Neural progenitor cell (in vitro differentiated cells): Measurements from ENCODE around the gene THRB. TPM values are rescaled to one million over a fixed set of nuclear protein-coding genes. Genes with fewer than 3 reads are reported as not detected.
A peak's percentile ranks its signal among the peaks of the same experiment; 100 is the strongest.

ENCODE experiments used
- DNase-seq: peaks from one replicate; pipeline ENCODE4 v3.0.0-alpha.2; 2016; ENCODE audit warnings: low spot score
- H2AFZ ChIP-seq: fragments of 200-600 bp; sonication (generic); replicated peaks from 2 replicates; pipeline ENCODE4 v1.6.1; 2016; ENCODE audit warnings: antibody characterized with exemption
- H3F3A ChIP-seq: fragments of 200-600 bp; sonication (generic); 2 replicates; pipeline ENCODE4 v1.6.1; 2016; ENCODE audit warnings: antibody characterized with exemption, low read depth
- H3K27ac ChIP-seq: fragments of 200-600 bp; sonication (generic); 2 replicates; pipeline ENCODE4 v1.5.1; 2016; ENCODE audit warnings: mild to moderate bottlenecking
- H3K27me3 ChIP-seq: fragments of 200-600 bp; sonication (generic); 2 replicates; pipeline ENCODE4 v1.6.1; 2016; ENCODE audit warnings: mild to moderate bottlenecking, moderate library complexity
- H3K36me3 ChIP-seq: fragments of 200-600 bp; sonication (generic); 2 replicates; pipeline ENCODE4 v1.5.1; 2016
- H3K4me1 ChIP-seq: fragments of 200-600 bp; sonication (generic); 2 replicates; pipeline ENCODE4 v1.6.1; 2016; ENCODE audit warnings: mixed run types
- H3K4me2 ChIP-seq: fragments of 200-600 bp; sonication (generic); 2 replicates; pipeline ENCODE4 v1.6.1; 2016
- H3K4me3 ChIP-seq: fragments of 200-600 bp; sonication (generic); 2 replicates; pipeline ENCODE4 v1.5.1; 2016
- H3K79me2 ChIP-seq: fragments of 200-600 bp; sonication (generic); 2 replicates; pipeline ENCODE4 v1.6.1; 2016; ENCODE audit warnings: low read depth
- H3K9ac ChIP-seq: fragments of 200-600 bp; sonication (generic); 2 replicates; pipeline ENCODE4 v1.6.1; 2016
- H3K9me3 ChIP-seq: fragments of 200-600 bp; sonication (generic); 2 replicates; pipeline ENCODE4 v1.5.1; 2016; ENCODE audit warnings: low read depth
- H4K20me1 ChIP-seq: fragments of 200-600 bp; sonication (generic); 2 replicates; pipeline ENCODE4 v1.6.1; 2016; ENCODE audit warnings: low read depth
- H3K27ac Mint-ChIP-seq: 3 replicates; pipeline ENCODE4 v1.8.0; 2021; ENCODE audit warnings: mixed read lengths
- H3K27me3 Mint-ChIP-seq: 2 replicates; pipeline ENCODE4 v1.8.0; 2022; ENCODE audit warnings: low read depth, mild to moderate bottlenecking, inconsistent platforms, moderate library complexity, mixed read lengths; ENCODE audit not compliant: insufficient read depth
- H3K36me3 Mint-ChIP-seq: 3 replicates; pipeline ENCODE4 v1.8.0; 2021; ENCODE audit warnings: mixed read lengths
- H3K4me1 Mint-ChIP-seq: 3 replicates; pipeline ENCODE4 v1.8.0; 2021; ENCODE audit warnings: mixed read lengths
- H3K4me3 Mint-ChIP-seq: 3 replicates; pipeline ENCODE4 v1.8.0; 2021; ENCODE audit warnings: mild to moderate bottlenecking, moderate library complexity, mixed read lengths
- H3K9me3 Mint-ChIP-seq: 3 replicates; pipeline ENCODE4 v1.8.0; 2020; ENCODE audit warnings: mixed read lengths
- CTCF ChIP-seq: fragments of 200-600 bp; sonication (generic); IDR thresholded peaks from 2 replicates; pipeline ENCODE4 v1.5.1; 2017; ENCODE audit warnings: antibody characterized with exemption, mild to moderate bottlenecking
- EZH2 ChIP-seq: fragments of 200-600 bp; sonication (generic); IDR thresholded peaks from 2 replicates; pipeline ENCODE4 v1.6.1; 2017; ENCODE audit warnings: antibody characterized with exemption, mild to moderate bottlenecking, moderate library complexity
- EZH2phosphoT487 ChIP-seq: fragments of 200-600 bp; sonication (generic); IDR thresholded peaks from 2 replicates; pipeline ENCODE4 v1.6.1; 2017; ENCODE audit warnings: antibody characterized with exemption
- total RNA-seq: library from RNA; depleted of rRNA; stranded (reverse); fragments of >200 nt; gene quantifications from 2 replicates; pipeline ENCODE4 v1.2.3, GENCODE V29; 2015; ENCODE audit warnings: low replicate concordance

The THRB gene
- total RNA-seq, 1 donor from 2014 or later, result 1.2 TPM

- Histone ChIP-seq H3K9me3 (no peaks in the 10 kb centered on the region), H3K4me2 (no peak overlapping the region), H4K20me1 (no peaks in the 10 kb centered on the region), H3K4me3 (no peak overlapping the region), H3K27ac (no peak overlapping the region), H3K27me3 (no peaks in the 10 kb centered on the region), H3K36me3 (no peaks in the 10 kb centered on the region), H3K4me1 (no peaks in the 10 kb centered on the region), H3K9ac (no peak overlapping the region), H2AFZ (no peak overlapping the region), H3K79me2 (no peaks in the 10 kb centered on the region), H3F3A (no peaks in the 10 kb centered on the region)
- H3K27ac Mint-ChIP-seq, result no peak overlapping the region
- H3K36me3 Mint-ChIP-seq, result no peaks in the 10 kb centered on the region
- no peak for DNase-seq
- no peaks in the 10 kb centered on the region for H3K4me1 Mint-ChIP-seq
- no peaks in the 10 kb centered on the region for H3K9me3 Mint-ChIP-seq
- peaks cover 6% of the 10 kb centered on the region for H3K27me3 Mint-ChIP-seq
- no peak overlapping the region for H3K4me3 Mint-ChIP-seq
- TF ChIP-seq CTCF (no peak), EZH2 (no peak), EZH2phosphoT487 (no peak)
These were observed 359.4 kb downstream of the THRB start for GRCh38 chr3:24135280-24135679.

GRCh38 chr3:24133942-24134341 is 360.7 kb downstream of the THRB start:
- no peak overlapping the region for H3K27ac Mint-ChIP-seq
- Histone ChIP-seq H3K27me3 (no peaks in the 10 kb centered on the region), H3K9me3 (no peaks in the 10 kb centered on the region), H3F3A (no peaks in the 10 kb centered on the region), H3K4me1 (peaks cover 4% of the 10 kb centered on the region), H3K36me3 (no peaks in the 10 kb centered on the region), H3K4me3 (no peak overlapping the region), H3K79me2 (no peaks in the 10 kb centered on the region), H4K20me1 (no peaks in the 10 kb centered on the region), H3K9ac (no peak overlapping the region), H3K4me2 (no peak overlapping the region), H3K27ac (no peak overlapping the region), H2AFZ (no peak overlapping the region)
- no peaks in the 10 kb centered on the region for H3K36me3 Mint-ChIP-seq
- no peak for TF ChIP-seq CTCF
- no peaks in the 10 kb centered on the region for H3K4me1 Mint-ChIP-seq
- DNase-seq, result no peak
- H3K27me3 Mint-ChIP-seq, result peaks cover 6% of the 10 kb centered on the region
- H3K4me3 Mint-ChIP-seq, result no peak overlapping the region
- H3K9me3 Mint-ChIP-seq, result no peaks in the 10 kb centered on the region

- no peak overlapping the region for H3K4me3 ChIP-seq
- peaks cover 4% of the 10 kb centered on the region for H3K4me1 ChIP-seq
- no peaks in the 10 kb centered on the region for H3K36me3 ChIP-seq
- no peak overlapping the region for H3K27ac ChIP-seq
- H3K4me1 Mint-ChIP-seq, result no peaks in the 10 kb centered on the region
- H3K9me3 Mint-ChIP-seq, result no peaks in the 10 kb centered on the region
- no peaks in the 10 kb centered on the region for H4K20me1 ChIP-seq
- peaks cover 6% of the 10 kb centered on the region for H3K27me3 Mint-ChIP-seq
- DNase-seq, result no peak
- no peaks in the 10 kb centered on the region for H3F3A ChIP-seq
- no peak overlapping the region for H3K4me3 Mint-ChIP-seq
- TF ChIP-seq CTCF (no peak), EZH2phosphoT487 (no peak), EZH2 (no peak)
- no peaks in the 10 kb centered on the region for H3K9me3 ChIP-seq
- H3K9ac ChIP-seq, result no peak overlapping the region
- H3K27me3 ChIP-seq, result no peaks in the 10 kb centered on the region
- H2AFZ ChIP-seq, result no peak overlapping the region
- H3K79me2 ChIP-seq, result no peaks in the 10 kb centered on the region
- no peak overlapping the region for H3K27ac Mint-ChIP-seq
- no peaks in the 10 kb centered on the region for H3K36me3 Mint-ChIP-seq
- no peak overlapping the region for H3K4me2 ChIP-seq
These were observed 361.2 kb downstream of the THRB start for GRCh38 chr3:24133436-24133835.

- Histone ChIP-seq H3K4me3 (no peak overlapping the region), H3K9me3 (no peaks in the 10 kb centered on the region), H3K36me3 (no peaks in the 10 kb centered on the region), H3K4me1 (peaks cover 4% of the 10 kb centered on the region), H3F3A (no peaks in the 10 kb centered on the region), H3K79me2 (no peaks in the 10 kb centered on the region), H2AFZ (no peak overlapping the region), H3K27ac (no peak overlapping the region), H3K27me3 (no peaks in the 10 kb centered on the region), H3K4me2 (no peak overlapping the region), H4K20me1 (no peaks in the 10 kb centered on the region), H3K9ac (no peak overlapping the region)
- peak; percentile 3 for DNase-seq
- H3K36me3 Mint-ChIP-seq, result no peaks in the 10 kb centered on the region
- H3K4me1 Mint-ChIP-seq, result no peaks in the 10 kb centered on the region
- H3K27ac Mint-ChIP-seq, result no peak overlapping the region
- H3K4me3 Mint-ChIP-seq, result no peak overlapping the region
- peaks cover 8% of the 10 kb centered on the region for H3K27me3 Mint-ChIP-seq
- TF ChIP-seq EZH2phosphoT487, result no peak
- TF ChIP-seq CTCF, result no peak
- no peak for TF ChIP-seq EZH2
- H3K9me3 Mint-ChIP-seq, result no peaks in the 10 kb centered on the region
These were observed 365.1 kb downstream of the THRB start for GRCh38 chr3:24129549-24129948.
